ENCODE results near the gene RHBDL1.
"Not testable (repeated sequence)": the region's sequence is repeated elsewhere in the genome, so short reads cannot be mapped to it uniquely, and the experiment has no call there.

Gene RHBDL1

GRCh38 chr16:687499-687898 is 12.0 kb downstream of the RHBDL1 start:
- DNase-seq: no peak

GRCh38 chr16:689175-689897 is 13.9 kb downstream of the RHBDL1 start:
- DNase-seq: no peak

GRCh38 chr16:691242-691641 is 15.8 kb downstream of the RHBDL1 start:
- DNase-seq: not testable (repeated sequence)

GRCh38 chr16:692356-693108 is 17.1 kb downstream of the RHBDL1 start:
- DNase-seq: no peak

GRCh38 chr16:693364-693763 is 17.9 kb downstream of the RHBDL1 start:
- DNase-seq: no peak

GRCh38 chr16:693766-694165 is 18.3 kb downstream of the RHBDL1 start:
- DNase-seq: no peak

GRCh38 chr16:694187-694862 is 18.9 kb downstream of the RHBDL1 start:
- DNase-seq: no peak

- DNase-seq: no peak
Observed at GRCh38 chr16:694863-695354, 19.4 kb downstream of the RHBDL1 start.

- no peak for DNase-seq
Observed at GRCh38 chr16:695355-696089, 20.1 kb downstream of the RHBDL1 start.

- no peak for DNase-seq
Observed at GRCh38 chr16:698911-699671, 23.6 kb downstream of the RHBDL1 start.

GRCh38 chr16:700684-701584 is 25.5 kb downstream of the RHBDL1 start:
- peak; percentile 26 for DNase-seq

- DNase-seq: no peak
Observed at GRCh38 chr16:702341-702740, 26.9 kb downstream of the RHBDL1 start.

- no peak for DNase-seq
Observed at GRCh38 chr16:703406-703805, 27.9 kb downstream of the RHBDL1 start.

- no peak for DNase-seq
Observed at GRCh38 chr16:704047-704446, 28.6 kb downstream of the RHBDL1 start.

GRCh38 chr16:704552-705380 is 29.3 kb downstream of the RHBDL1 start:
- no peak for DNase-seq

GRCh38 chr16:705431-706188 is 30.1 kb downstream of the RHBDL1 start, which contains the start of gene FBXL16:
FBXL16 (minus strand) TSS chr16:705801; CDS start chr16:697405, 8,396 bp downstream.
- no peak for DNase-seq

- DNase-seq: no peak
Observed at GRCh38 chr16:706189-707061, 31.0 kb downstream of the RHBDL1 start.

- DNase-seq: no peak
Observed at GRCh38 chr16:707062-707538, 31.6 kb downstream of the RHBDL1 start.

Measured in T1000 (cell line).